GM19438 (cell line): ENCODE measurements around the gene LRR1.
"Not testable (repeated sequence)": the region's sequence is repeated elsewhere in the genome, so short reads cannot be mapped to it uniquely, and the experiment has no call there.

Source experiments
- ATAC-seq: cut with Tn5 transposase; IDR thresholded peaks from one replicate; pipeline ENCODE4 v1.9.1; 2021; ENCODE audit warnings: low read depth; ENCODE audit not compliant: unreplicated experiment

The LRR1 gene

GRCh38 chr14:49623387-49623786 is 24.6 kb downstream of the LRR1 start:
- ATAC-seq, result no peak

GRCh38 chr14:49623941-49624839 is 25.4 kb downstream of the LRR1 start:
- no peak for ATAC-seq

GRCh38 chr14:49633640-49634546 is 35.2 kb downstream of the LRR1 start:
- peak; percentile 74 for ATAC-seq

GRCh38 chr14:49634547-49635334 is 36.0 kb downstream of the LRR1 start, which contains the start of gene DNAAF2:
TSS of gene DNAAF2 (minus strand) at chr14:49635244. CDS start at chr14:49635149, 95 bp downstream.
- ATAC-seq, result peak; percentile 26

GRCh38 chr14:49636866-49637265 is 38.1 kb downstream of the LRR1 start:
- ATAC-seq, result no peak

GRCh38 chr14:49637534-49638078 is 38.9 kb downstream of the LRR1 start:
- ATAC-seq, result no peak

- ATAC-seq, result no peak
Measured at GRCh38 chr14:49640540-49641417, 42.0 kb downstream of the LRR1 start.

GRCh38 chr14:49641697-49642129 is 43.0 kb downstream of the LRR1 start:
- no peak for ATAC-seq

GRCh38 chr14:49642163-49642562 is 43.4 kb downstream of the LRR1 start:
- no peak for ATAC-seq

GRCh38 chr14:49653508-49653907 is 54.8 kb downstream of the LRR1 start:
- no peak for ATAC-seq

GRCh38 chr14:49654511-49654910 is 55.8 kb downstream of the LRR1 start:
- ATAC-seq, result no peak

GRCh38 chr14:49657500-49657899 is 58.8 kb downstream of the LRR1 start:
- not testable (repeated sequence) for ATAC-seq

- no peak for ATAC-seq
Measured at GRCh38 chr14:49659526-49660455, 61.1 kb downstream of the LRR1 start.
